HG03521 (cell line): ENCODE measurements around the gene CHD9NB.
"Not testable (repeated sequence)": the region's sequence is repeated elsewhere in the genome, so short reads cannot be mapped to it uniquely, and the experiment has no call there.

ENCODE experiments used
- ATAC-seq: cut with Tn5 transposase; IDR thresholded peaks from one replicate; pipeline ENCODE4 v1.9.1; 2021; ENCODE audit warnings: mild to moderate bottlenecking, moderate library complexity; ENCODE audit not compliant: unreplicated experiment

The CHD9NB gene

GRCh38 chr16:53058441-53058840 is 5.7 kb upstream of the CHD9NB start:
- no peak for ATAC-seq

GRCh38 chr16:53057658-53058057 is 5.0 kb upstream of the CHD9NB start:
- ATAC-seq, result no peak

DNA sequence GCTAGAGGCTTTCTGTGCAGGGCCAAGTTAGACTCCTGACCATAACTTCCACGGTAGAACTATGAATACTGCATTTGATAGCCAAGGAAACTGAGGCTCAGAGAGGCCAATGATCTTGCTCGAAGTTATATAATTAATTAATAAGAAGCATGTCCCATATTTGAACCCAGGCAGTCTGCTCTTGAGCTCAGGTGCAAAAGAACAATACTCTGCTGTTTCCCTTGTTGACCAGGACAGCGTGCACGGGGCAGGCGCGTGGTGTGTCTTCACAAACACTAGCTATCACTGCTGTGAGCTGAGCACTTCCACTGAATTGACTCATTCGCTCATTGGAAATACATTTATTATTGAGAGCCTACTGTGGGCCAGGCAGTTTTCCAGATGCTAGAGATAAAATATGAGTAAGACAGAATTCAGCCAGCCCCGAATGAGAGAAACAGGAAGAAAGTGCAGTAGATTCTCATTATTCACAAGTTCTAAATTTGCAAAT is 3.7 kb upstream of the CHD9NB start:
- ATAC-seq, result no peak

GRCh38 chr16:53055541-53056391 is 3.1 kb upstream of the CHD9NB start:
- ATAC-seq, result no peak

- ATAC-seq, result peak; percentile 68
Measured at GRCh38 chr16:53054670-53055485, 2.2 kb upstream of the CHD9NB start, which contains the start of gene CHD9. CHD9 (plus strand) TSS chr16:53054991; CDS start chr16:53156090, 101,099 bp downstream.

DNA sequence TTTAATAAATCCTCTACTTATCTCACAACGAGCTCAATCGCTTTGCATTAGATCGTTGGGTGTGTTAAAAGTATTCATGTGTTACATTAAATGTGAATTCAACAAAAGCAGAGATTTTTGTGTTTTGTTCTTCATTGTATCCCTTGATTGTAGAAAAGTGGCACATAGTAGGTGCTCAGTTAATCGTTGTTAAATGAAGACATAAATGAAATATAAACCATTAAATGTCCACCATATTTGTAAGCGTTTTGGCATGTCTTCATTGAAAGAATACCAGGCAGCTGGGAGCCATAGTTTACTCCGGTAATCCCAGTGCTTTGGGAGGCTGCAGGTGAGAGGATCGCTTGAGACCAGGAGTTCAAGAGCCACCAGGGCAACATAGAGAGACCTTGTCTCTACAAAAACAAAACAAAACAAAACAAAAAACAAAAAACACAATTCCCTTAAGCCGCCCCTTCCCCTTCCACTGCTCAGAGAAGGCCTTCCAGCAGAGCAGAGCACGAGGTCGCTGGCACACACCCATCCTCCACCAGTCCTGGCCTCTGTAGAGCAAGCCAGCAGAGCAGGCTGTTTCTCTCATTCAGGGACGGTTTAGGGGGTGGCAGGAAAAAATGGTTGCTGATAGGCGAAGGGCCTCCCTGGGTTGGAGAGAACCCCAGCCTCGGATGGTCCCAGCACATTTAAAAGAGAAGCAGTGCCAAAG is 1.4 kb upstream of the CHD9NB start:
- ATAC-seq, result peak; percentile 41

DNA sequence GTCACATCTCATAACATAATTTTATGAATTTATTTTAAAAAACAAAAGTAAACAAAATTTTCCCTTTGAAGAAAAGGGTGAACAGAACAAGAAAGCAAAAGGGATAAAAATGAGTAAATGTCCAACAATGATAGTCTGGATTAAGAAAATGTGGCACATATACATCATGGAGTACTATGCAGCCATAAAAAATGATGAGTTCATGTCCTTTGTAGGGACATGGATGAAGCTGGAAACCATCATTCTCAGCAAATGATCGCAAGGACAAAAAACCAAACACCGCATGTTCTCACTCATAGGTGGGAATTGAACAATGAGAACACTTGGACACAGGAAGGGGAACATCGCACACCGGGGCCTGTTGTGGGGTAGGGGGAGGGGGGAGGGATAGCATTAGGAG is 1.4 kb downstream of the CHD9NB start:
- ATAC-seq, result not testable (repeated sequence)

DNA sequence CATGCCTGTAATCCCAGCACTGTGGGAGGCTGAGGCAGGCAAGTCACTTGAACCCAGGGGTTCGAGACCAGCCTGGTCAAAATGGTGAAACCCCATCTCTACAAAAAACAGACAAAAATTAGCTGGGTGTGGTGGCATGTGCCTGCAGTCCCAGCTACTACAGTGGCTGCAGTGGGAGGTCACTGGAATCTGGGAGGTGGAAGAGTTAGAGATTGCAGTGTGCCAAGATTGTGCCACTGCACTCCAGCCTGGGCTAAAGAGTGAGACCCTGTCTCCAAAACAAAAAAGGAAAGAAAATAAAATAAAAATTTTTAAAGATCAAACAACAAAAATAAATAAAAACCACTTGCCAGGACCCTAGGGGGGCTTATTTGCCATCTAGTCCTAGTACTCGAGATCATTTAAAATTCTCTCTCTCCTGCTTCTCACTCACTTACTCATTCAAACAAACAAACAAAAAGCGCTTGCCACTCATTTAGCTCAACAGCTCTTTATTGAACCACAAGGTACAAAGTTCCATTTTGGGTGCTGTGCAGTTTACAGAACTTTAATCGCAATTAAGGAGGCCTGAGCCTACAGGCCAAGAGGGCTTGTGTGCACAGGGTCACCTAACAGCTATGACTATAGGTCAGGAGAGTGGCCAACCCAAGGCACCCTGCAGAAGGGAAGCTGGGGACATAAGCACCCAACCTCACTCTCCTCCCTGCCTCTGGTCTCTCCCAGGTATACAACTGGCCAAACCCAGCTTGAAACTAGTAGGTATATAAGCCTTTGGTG is 4.4 kb downstream of the CHD9NB start:
- no peak for ATAC-seq

GRCh38 chr16:53047515-53047914 is 5.2 kb downstream of the CHD9NB start:
- not testable (repeated sequence) for ATAC-seq

DNA sequence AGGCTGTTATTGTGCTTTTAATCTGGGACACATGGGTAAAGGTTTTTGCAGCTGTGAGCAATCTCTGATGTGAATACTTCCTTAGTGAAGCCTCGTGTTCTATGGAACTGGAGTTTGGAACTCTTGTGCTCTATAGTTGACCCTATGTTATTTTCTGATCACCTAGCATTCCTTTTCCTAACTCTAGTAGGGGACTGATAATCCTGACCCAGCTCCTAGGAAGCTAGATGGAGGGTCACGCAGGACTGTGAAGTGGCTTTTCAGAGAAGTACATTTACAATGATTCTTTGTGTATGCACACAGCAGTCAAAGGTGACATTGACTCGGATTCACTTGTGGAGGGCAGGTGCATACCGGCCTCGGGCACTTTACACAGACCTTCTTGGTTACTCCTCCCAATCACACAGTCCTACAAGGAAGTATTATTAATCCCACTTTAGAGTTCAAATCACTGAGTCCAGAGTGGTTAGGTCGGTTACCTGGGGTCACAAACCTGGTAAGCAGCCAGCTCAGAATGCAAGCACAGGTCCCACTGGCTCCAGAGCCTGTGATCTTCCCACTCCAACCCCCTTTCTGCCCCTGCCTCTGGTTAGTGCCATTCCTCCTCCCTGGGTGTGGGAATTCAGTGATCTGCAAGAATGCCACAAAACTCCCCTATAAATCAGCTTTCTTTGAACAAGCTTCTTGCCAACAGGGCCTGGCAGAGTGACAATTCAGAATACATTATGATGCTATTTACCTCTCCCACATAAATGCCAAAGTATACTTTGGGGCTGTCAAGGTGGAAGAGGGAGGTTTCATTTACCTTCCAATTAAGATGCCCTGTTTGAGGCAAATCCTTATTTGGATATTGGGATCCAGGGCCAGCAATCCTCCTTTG is 7.1 kb downstream of the CHD9NB start:
- no peak for ATAC-seq

DNA sequence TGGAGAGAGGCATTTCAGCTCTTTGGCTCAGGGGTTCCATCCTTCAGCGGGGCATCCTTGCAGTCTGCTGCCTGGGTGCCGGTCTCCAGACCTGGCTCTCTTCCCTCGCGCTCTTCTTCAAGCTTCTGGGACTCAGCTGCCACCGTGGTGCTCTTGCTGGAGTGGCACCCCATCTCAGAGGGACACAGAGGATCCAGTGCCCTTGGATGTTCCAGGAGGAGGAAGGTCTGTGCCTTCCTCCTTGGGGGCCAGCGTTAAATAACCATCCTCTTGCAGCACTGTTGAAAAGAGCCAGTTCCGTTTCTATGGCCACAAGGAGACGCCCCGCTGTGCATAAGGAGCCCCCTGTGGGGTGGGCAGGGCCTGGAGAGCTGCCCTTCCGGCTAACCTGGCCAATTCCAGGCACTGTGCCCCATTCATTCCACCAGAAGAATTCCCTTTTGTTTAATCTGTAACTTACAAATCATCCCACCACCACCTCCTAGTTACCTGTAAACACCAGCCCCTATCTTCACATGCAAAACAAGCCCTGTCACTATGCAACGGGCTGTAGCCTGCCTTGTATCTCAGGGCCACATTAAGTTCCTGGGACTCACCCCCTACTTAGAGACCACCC is 8.6 kb downstream of the CHD9NB start:
- ATAC-seq, result no peak

DNA sequence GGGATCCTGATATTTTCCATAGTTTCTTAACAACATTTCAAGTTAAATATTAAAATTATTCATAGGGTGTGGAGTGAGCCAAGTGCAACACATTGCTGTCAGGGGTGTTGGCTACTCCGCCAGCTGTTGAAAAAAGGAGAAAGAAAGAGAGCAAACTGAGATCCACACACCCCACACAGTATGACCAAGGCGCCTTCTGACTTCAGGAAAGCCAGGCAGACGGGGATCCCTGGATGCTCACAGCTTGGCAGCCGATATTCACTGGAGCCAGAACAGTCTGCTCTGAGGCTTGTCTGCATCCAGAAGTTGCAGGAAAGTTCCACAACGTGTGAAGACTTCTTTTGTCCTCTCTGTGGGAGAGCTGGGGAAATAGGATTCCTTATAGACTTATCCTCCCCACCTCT is 9.3 kb downstream of the CHD9NB start:
- no peak for ATAC-seq

GRCh38 chr16:53042235-53042701 is 10.4 kb downstream of the CHD9NB start:
- no peak for ATAC-seq

DNA sequence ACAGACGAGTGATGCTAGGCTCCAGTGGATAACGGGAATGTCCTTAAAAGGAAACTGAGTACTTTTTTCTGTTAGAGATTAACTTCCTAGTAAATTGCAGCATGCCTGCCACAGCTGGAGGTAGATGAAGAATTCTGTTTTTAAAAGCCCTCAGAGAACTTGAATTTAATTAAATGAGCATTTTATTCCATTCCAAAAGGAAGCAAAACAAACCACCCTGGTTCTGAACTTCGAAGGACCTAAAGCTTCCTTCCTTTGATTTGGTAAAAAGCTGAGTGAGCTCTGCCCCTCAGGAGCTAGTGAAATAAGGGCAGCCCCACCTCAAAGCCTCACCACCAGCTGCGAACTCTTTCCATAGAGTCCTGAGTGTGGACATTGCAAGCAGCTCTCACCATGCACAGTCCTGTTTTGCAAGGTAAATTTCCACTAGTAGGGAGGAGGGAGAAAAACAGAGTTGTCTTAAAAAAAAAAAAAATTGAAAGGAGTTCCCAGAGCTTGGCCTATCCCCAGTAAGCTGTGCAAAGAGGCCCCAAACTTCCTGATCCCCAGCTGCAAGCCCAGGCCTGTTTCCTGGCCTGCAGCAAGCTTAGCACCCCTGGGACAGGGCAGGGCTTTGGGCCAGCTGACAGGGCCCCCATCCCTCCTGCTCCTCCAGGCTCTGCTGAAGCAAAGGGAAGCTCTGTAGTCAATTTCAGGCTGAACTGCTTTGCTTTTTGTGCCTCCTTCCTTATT is 11.2 kb downstream of the CHD9NB start:
- no peak for ATAC-seq

DNA sequence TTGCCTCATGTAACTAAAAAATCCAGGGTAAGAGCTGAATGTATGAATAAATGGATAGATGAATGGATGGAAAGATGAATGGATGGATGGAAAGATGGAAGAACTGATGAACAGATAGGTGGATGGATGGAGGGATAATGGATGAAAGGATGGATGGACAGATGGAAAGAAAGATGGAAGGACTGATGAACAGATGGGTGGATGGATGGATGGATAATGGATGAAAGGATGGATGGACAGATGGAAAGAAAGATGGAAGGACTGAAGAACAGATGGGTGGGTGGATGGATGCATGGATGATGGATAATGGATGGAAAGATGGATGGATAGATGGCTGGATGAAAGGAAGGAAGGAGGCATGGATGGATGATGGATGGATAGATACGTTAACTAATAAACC is 11.9 kb downstream of the CHD9NB start:
- ATAC-seq, result no peak

DNA sequence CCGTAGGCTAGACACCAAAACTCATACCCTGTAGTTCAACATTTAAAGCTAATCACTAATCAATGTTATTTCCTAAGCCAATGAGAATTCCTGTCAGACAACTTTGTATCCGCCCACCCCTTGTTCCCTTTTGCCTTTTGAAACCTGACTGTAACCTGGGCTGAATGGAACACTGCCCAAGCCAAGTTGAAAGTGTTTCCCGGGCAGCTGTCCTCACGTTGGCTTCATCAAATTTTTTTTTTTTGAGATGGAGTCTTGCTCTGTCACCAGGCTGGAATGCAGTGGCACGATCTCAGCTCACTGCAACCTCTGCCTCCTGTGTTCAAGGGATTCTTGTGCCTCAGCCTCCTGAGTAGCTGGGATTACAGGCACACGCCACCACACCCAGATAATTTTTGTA is 16.0 kb downstream of the CHD9NB start:
- ATAC-seq, result not testable (repeated sequence)

DNA sequence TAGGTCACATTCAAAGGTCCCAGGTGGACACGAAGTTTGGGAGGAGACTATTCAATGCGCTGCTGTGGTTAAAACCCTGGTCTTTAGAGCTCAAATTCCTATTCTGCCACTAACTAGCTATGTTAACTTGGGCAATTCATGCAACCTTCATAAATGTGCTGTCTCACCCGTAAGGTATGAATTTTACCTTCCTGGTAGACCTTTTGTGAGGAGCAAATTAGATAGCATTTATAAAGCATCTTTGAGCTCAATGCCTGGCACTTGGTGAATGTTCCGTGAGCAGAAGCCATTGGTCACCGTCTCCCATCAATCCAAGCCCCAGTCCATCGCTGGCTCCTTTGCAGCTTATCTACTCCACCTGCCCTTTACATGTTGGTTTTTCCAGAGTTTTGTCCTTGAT is 16.6 kb downstream of the CHD9NB start:
- ATAC-seq, result no peak
